K562 (cell line): ENCODE data around the gene IQGAP3. TPM values are rescaled to one million over a fixed set of nuclear protein-coding genes. Genes with fewer than 3 reads are reported as not detected.
A peak's percentile ranks its signal among the peaks of the same experiment; 100 is the strongest.

ENCODE experiments used
- E2F1 ChIP-seq: sonication (generic); formaldehyde crosslinking; IDR thresholded peaks from 2 replicates; pipeline ENCODE4 v1.8.1; 2023; ENCODE audit warnings: mild to moderate bottlenecking, missing genetic modification reagents, moderate library complexity
- NR1H2 ChIP-seq: sonication (generic); formaldehyde crosslinking; IDR thresholded peaks from 2 replicates; pipeline ENCODE4 v1.4.0; 2020; ENCODE audit warnings: mild to moderate bottlenecking, missing genetic modification reagents
- RAD51 ChIP-seq: fragments of 450-650 bp; IDR thresholded peaks from 2 replicates; pipeline ENCODE4 v1.7.1; 2016; ENCODE audit warnings: low read depth, mild to moderate bottlenecking, borderline replicate concordance
- TFAM ChIP-seq: fragments of 250-450 bp; sonication (Bioruptor Pico); conservative IDR thresholded peaks from 2 replicates; pipeline ENCODE4 v1.5.0; 2021; ENCODE audit warnings: mild to moderate bottlenecking, moderate library complexity
- THAP12 ChIP-seq: fragments of 250-450 bp; sonication (Bioruptor Pico); IDR thresholded peaks from 2 replicates; pipeline ENCODE4 v1.9.0; 2021; ENCODE audit warnings: mild to moderate bottlenecking, inconsistent platforms
- TOE1 ChIP-seq, 2 experiments: fragments of 450-650 bp in 1 of 2; sonication (generic) in 1 of 2; formaldehyde crosslinking in 1 of 2; IDR thresholded peaks; 2 replicates each; pipeline versions ENCODE4 v1.7.1 to v1.8.0; 2016 to 2022; ENCODE audit warnings: borderline replicate concordance in 2 of 2, mild to moderate bottlenecking in 2 of 2, antibody characterized with exemption in 1 of 2, inconsistent platforms in 1 of 2, low read depth in 1 of 2, missing genetic modification reagents in 1 of 2, moderate library complexity in 1 of 2
- ZNF253 ChIP-seq: fragments of 250-450 bp; sonication (Bioruptor Pico); conservative IDR thresholded peaks from 2 replicates; pipeline ENCODE4 v1.6.1; 2021; ENCODE audit warnings: mild to moderate bottlenecking
- ZNF408 ChIP-seq: fragments of 250-450 bp; sonication (Bioruptor Pico); IDR thresholded peaks from 2 replicates; pipeline ENCODE4 v1.4.0; 2020; ENCODE audit warnings: low read depth, mild to moderate bottlenecking, moderate library complexity
- ZNF41 ChIP-seq: fragments of 250-450 bp; sonication (Bioruptor Pico); conservative IDR thresholded peaks from 2 replicates; pipeline ENCODE4 v1.4.0; 2020; ENCODE audit warnings: mild to moderate bottlenecking
- ZNF444 ChIP-seq: fragments of 250-450 bp; sonication (Bioruptor Pico); IDR thresholded peaks from 2 replicates; pipeline ENCODE4 v1.4.0; 2020; ENCODE audit warnings: mild to moderate bottlenecking, moderate library complexity
- ZNF696 ChIP-seq: fragments of 250-450 bp; sonication (Bioruptor Pico); conservative IDR thresholded peaks from 2 replicates; pipeline ENCODE4 v1.4.0; 2020; ENCODE audit warnings: mild to moderate bottlenecking, moderate library complexity
- polyA plus RNA-seq, 8 experiments: library from polyadenylated mRNA; depleted of rRNA in 4 of 8; stranded (reverse) in 5 of 8; unstranded in 3 of 8; fragments of >200 nt; fragmentation: Nextera tagmentation in 2 of 8; fragmentation: Illumina TruSeq in 1 of 8; extraction: Ambion mirVana in 2 of 8; extraction: Trizol in 1 of 8; gene quantifications; 2 replicates each; pipeline versions ENCODE4 v1.2.1 to v1.2.3, GENCODE V29; 2011 to 2014; ENCODE audit warnings: inconsistent platforms in 1 of 8, missing spikeins in 1 of 8
- total RNA-seq, 7 experiments: library from RNA; depleted of rRNA in 6 of 7; stranded (reverse); fragments of >200 nt in 6 of 7; fragmentation: Illumina TruSeq in 2 of 7; extraction: Trizol in 2 of 7; gene quantifications; 2 replicates each; pipeline versions ENCODE4 v1.2.1 to v1.2.3, GENCODE V29; 2011 to 2021; ENCODE audit warnings: low replicate concordance in 1 of 7
- TF ChIP-seq, protein P1 (sequence below): sonication (generic); formaldehyde crosslinking; IDR thresholded peaks from 2 replicates; pipeline ENCODE4 v1.9.0; 2022; ENCODE audit warnings: mild to moderate bottlenecking, missing genetic modification reagents

The IQGAP3 gene
- total and polyA plus RNA-seq, 9 of the 15 experiments (the other 6 are each of a cell fraction or from before 2014, with no cell fraction given), result 1.4 to 16.6 (median 11.9) TPM

GRCh38 chr1:156522443-156522970, 49.9 kb downstream of the IQGAP3 start (continued):
- TF ChIP-seq E2F1 (CRISPR knock-in tag) (no peak), NR1H2 (CRISPR knock-in tag) (no peak), RAD51 (0 out of 2 replicates have a peak, but pooled peaks have one; percentile 9), ZNF408 (CRISPR knock-in tag) (no peak), ZNF696 (CRISPR knock-in tag) (no peak), TOE1 (IDR thresholded peaks at IDR 0.05; ENCODE audit: borderline replicate concordance) (peak; percentile 34; the same call in 1 of the 2 replicates), TOE1 (CRISPR knock-in tag; IDR thresholded peaks at IDR 0.05; ENCODE audit: borderline replicate concordance, low read depth) (no peak), ZNF41 (no peak), TFAM (CRISPR knock-in tag) (no peak), ZNF253 (no peak), THAP12 (CRISPR knock-in tag) (no peak), ZNF444 (CRISPR knock-in tag) (no peak)
- TF ChIP-seq, protein P1, sequence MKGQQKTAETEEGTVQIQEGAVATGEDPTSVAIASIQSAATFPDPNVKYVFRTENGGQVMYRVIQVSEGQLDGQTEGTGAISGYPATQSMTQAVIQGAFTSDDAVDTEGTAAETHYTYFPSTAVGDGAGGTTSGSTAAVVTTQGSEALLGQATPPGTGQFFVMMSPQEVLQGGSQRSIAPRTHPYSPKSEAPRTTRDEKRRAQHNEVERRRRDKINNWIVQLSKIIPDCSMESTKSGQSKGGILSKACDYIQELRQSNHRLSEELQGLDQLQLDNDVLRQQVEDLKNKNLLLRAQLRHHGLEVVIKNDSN (CRISPR knock-in tag), result no peak
